Choroid plexus epithelial cell (primary cell): ENCODE data around the gene TMEM37.
A peak's percentile ranks its signal among the peaks of the same experiment; 100 is the strongest.

Experiments used
- DNase-seq: peaks from one replicate; pipeline ENCODE4 v3.0.0-alpha.2; 2010; ENCODE audit warnings: low read depth
- H3K4me3 ChIP-seq: 2 replicates; pipeline ENCODE4 v1.5.1; 2011; ENCODE audit warnings: low read depth, mild to moderate bottlenecking, control low read depth, low read length, moderate library complexity
- CTCF ChIP-seq: conservative IDR thresholded peaks from 2 replicates; pipeline ENCODE4 v1.5.1; 2011; ENCODE audit warnings: low read depth, mild to moderate bottlenecking, control low read depth, inconsistent platforms, low read length, moderate library complexity

Gene TMEM37

GRCh38 chr2:119483896-119484718, 52.5 kb downstream of the TMEM37 start:
- no peak for DNase-seq
- H3K4me3 ChIP-seq, result no peak overlapping the region
- TF ChIP-seq CTCF, result no peak

- no peak for TF ChIP-seq CTCF
- no peak overlapping the region for H3K4me3 ChIP-seq
- DNase-seq, result no peak
Observed at GRCh38 chr2:119484834-119485233, 53.2 kb downstream of the TMEM37 start.

- no peak overlapping the region for H3K4me3 ChIP-seq
- TF ChIP-seq CTCF, result no peak
- DNase-seq, result no peak
Observed at GRCh38 chr2:119485336-119486110, 53.9 kb downstream of the TMEM37 start.

GRCh38 chr2:119486196-119486827, 54.7 kb downstream of the TMEM37 start:
- no peak overlapping the region for H3K4me3 ChIP-seq
- no peak for TF ChIP-seq CTCF
- DNase-seq, result no peak

- TF ChIP-seq CTCF, result no peak
- H3K4me3 ChIP-seq, result no peak overlapping the region
- DNase-seq, result peak; percentile 86
Observed at GRCh38 chr2:119486886-119487285, 55.2 kb downstream of the TMEM37 start.

- no peak for TF ChIP-seq CTCF
- no peak overlapping the region for H3K4me3 ChIP-seq
- DNase-seq, result no peak
Observed at GRCh38 chr2:119487434-119488244, 56.0 kb downstream of the TMEM37 start.
